ENCODE data around the gene DENND1A.

DNA sequence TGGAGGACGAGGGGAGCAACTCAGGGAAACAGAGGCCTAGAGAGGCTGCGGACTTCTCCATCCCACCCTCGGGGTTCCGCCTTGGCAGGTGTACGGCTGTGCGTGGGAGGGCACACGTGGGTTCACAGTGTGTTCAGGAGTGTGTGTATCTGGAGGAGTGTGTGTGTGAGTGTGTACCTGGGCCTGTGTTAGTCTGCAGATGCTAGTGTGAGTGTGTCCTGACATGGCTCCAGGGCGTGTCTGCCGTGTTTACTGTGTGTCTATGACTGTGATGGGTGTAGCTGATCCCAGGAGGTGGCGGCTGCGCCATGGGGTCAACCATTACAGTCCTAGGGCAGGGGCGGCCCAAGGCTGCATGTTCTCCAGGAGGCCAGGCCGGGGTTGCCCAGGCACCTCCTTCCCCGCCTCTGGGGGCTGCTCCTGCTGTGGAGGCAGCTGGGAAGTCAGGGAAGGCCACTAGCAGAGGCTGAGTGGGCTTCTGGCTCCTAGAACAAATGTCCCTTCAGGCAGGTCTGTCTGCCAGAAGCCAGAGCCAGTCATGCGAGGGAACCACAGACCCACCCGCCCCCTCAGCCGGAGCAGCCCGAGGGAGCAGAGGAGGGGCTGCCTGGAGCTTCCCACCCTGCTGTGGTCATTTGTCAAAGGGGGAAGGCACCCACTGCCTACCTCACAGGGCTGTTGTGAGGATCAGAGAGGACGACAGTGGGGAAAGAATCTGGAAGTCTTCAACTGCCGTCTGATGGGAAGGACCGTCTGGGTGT lies 552.5 kb downstream of the DENND1A start:
- TF ChIP-seq, protein P1, sequence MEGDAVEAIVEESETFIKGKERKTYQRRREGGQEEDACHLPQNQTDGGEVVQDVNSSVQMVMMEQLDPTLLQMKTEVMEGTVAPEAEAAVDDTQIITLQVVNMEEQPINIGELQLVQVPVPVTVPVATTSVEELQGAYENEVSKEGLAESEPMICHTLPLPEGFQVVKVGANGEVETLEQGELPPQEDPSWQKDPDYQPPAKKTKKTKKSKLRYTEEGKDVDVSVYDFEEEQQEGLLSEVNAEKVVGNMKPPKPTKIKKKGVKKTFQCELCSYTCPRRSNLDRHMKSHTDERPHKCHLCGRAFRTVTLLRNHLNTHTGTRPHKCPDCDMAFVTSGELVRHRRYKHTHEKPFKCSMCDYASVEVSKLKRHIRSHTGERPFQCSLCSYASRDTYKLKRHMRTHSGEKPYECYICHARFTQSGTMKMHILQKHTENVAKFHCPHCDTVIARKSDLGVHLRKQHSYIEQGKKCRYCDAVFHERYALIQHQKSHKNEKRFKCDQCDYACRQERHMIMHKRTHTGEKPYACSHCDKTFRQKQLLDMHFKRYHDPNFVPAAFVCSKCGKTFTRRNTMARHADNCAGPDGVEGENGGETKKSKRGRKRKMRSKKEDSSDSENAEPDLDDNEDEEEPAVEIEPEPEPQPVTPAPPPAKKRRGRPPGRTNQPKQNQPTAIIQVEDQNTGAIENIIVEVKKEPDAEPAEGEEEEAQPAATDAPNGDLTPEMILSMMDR (IDR thresholded peaks at IDR 0.05) = no peak
- no peak for TF ChIP-seq POLR2A (IDR thresholded peaks at IDR 0.05)

All from heart left ventricle (tissue), 13 donors.